GM23338 (cell line): ENCODE measurements around the gene TJP1. TPM values are rescaled to one million over a fixed set of nuclear protein-coding genes. Genes with fewer than 3 reads are reported as not detected.

ENCODE experiments used
- CREB1 ChIP-seq: fragments of 250-450 bp; sonication (Bioruptor Pico); IDR thresholded peaks from 2 replicates; pipeline ENCODE4 v1.5.0; 2020; ENCODE audit warnings: low read depth, mild to moderate bottlenecking, moderate library complexity
- ZNF114 ChIP-seq: fragments of 250-450 bp; sonication (Bioruptor Pico); IDR thresholded peaks from 2 replicates; pipeline ENCODE4 v1.5.0; 2020; ENCODE audit warnings: mild to moderate bottlenecking, moderate library complexity
- ZNF331 ChIP-seq: fragments of 250-450 bp; sonication (Bioruptor Pico); IDR thresholded peaks from 2 replicates; pipeline ENCODE4 v1.5.0; 2020; ENCODE audit warnings: low read depth, mild to moderate bottlenecking, moderate library complexity
- polyA plus RNA-seq: library from polyadenylated mRNA; unstranded; fragments of >200 nt; fragmentation: Nextera tagmentation; extraction: Ambion mirVana; gene quantifications from 2 replicates; pipeline ENCODE4 v1.2.1, GENCODE V29; 2016
- total RNA-seq: library from RNA; depleted of rRNA; stranded (reverse); fragments of >200 nt; shearing (Covaris generic); gene quantifications from 2 replicates; pipeline ENCODE4 v1.2.3, GENCODE V29; 2014
- TF ChIP-seq, protein P1 (sequence below): fragments of 250-450 bp; sonication (Bioruptor Pico); IDR thresholded peaks from 2 replicates; pipeline ENCODE4 v1.5.0; 2020; ENCODE audit warnings: mild to moderate bottlenecking, moderate library complexity
- TF ChIP-seq, protein P2 (sequence below): IDR thresholded peaks from one replicate; pipeline ENCODE4 v1.6.1; 2018; ENCODE audit warnings: antibody characterized with exemption; ENCODE audit not compliant: unreplicated experiment
- TF ChIP-seq, protein P3 (sequence below), 2 experiments: fragments of 200-600 bp in 1 of 2; sonication (generic) in 1 of 2; conservative IDR thresholded peaks; 2 replicates each; pipeline versions ENCODE4 v1.5.1 to v1.6.1; 2016 to 2017; ENCODE audit warnings: antibody characterized with exemption in 2 of 2, low read depth in 2 of 2, mild to moderate bottlenecking in 2 of 2, moderate library complexity in 1 of 2

The TJP1 gene
- total and polyA plus RNA-seq, 2 experiments from 2014 or later, result 76.2 to 116 TPM

DNA sequence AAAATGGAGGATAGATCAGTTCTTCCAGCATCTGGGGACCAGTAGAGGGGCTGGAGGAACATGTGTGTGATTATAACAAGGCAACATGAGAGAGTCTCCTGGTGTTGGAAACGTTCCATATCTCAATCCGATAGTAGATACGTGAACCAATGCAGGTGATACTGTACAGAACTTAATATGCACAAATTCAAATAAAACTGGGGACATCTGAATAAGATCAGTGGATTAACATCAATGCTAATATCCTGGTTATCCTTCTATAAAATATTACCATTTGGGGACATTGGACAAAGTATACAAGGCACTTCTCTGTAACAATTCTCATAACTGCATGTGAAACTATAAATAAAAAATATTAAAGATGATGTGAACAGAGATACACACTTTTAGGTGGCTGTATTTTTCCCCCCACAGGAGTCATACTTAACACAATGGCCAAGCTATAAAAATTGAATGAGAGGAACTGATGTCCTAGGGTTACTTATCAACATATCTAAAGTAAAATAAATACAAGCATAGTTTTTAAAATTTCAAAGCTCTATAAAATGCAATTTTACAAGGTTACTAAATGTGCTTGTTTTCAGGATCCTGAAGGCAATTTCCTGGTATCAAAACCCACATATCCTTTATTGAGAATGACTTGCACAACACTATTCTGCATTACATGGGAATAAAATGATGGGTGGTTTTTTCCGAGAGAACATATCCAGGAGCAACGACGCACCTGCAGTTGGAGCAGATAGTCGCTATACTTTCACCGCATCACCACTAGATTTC lies 31.1 kb upstream of the TJP1 start (continued):
- TF ChIP-seq, protein P1, sequence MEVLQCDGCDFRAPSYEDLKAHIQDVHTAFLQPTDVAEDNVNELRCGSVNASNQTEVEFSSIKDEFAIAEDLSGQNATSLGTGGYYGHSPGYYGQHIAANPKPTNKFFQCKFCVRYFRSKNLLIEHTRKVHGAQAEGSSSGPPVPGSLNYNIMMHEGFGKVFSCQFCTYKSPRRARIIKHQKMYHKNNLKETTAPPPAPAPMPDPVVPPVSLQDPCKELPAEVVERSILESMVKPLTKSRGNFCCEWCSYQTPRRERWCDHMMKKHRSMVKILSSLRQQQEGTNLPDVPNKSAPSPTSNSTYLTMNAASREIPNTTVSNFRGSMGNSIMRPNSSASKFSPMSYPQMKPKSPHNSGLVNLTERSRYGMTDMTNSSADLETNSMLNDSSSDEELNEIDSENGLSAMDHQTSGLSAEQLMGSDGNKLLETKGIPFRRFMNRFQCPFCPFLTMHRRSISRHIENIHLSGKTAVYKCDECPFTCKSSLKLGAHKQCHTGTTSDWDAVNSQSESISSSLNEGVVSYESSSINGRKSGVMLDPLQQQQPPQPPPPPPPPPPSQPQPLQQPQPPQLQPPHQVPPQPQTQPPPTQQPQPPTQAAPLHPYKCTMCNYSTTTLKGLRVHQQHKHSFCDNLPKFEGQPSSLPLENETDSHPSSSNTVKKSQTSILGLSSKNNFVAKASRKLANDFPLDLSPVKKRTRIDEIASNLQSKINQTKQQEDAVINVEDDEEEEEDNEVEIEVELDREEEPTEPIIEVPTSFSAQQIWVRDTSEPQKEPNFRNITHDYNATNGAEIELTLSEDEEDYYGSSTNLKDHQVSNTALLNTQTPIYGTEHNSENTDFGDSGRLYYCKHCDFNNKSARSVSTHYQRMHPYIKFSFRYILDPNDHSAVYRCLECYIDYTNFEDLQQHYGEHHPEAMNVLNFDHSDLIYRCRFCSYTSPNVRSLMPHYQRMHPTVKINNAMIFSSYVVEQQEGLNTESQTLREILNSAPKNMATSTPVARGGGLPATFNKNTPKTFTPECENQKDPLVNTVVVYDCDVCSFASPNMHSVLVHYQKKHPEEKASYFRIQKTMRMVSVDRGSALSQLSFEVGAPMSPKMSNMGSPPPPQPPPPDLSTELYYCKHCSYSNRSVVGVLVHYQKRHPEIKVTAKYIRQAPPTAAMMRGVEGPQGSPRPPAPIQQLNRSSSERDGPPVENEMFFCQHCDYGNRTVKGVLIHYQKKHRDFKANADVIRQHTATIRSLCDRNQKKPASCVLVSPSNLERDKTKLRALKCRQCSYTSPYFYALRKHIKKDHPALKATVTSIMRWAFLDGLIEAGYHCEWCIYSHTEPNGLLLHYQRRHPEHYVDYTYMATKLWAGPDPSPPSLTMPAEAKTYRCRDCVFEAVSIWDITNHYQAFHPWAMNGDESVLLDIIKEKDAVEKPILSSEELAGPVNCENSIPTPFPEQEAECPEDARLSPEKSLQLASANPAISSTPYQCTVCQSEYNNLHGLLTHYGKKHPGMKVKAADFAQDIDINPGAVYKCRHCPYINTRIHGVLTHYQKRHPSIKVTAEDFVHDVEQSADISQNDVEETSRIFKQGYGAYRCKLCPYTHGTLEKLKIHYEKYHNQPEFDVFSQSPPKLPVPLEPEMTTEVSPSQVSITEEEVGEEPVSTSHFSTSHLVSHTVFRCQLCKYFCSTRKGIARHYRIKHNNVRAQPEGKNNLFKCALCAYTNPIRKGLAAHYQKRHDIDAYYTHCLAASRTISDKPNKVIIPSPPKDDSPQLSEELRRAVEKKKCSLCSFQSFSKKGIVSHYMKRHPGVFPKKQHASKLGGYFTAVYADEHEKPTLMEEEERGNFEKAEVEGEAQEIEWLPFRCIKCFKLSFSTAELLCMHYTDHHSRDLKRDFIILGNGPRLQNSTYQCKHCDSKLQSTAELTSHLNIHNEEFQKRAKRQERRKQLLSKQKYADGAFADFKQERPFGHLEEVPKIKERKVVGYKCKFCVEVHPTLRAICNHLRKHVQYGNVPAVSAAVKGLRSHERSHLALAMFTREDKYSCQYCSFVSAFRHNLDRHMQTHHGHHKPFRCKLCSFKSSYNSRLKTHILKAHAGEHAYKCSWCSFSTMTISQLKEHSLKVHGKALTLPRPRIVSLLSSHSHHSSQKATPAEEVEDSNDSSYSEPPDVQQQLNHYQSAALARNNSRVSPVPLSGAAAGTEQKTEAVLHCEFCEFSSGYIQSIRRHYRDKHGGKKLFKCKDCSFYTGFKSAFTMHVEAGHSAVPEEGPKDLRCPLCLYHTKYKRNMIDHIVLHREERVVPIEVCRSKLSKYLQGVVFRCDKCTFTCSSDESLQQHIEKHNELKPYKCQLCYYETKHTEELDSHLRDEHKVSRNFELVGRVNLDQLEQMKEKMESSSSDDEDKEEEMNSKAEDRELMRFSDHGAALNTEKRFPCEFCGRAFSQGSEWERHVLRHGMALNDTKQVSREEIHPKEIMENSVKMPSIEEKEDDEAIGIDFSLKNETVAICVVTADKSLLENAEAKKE (CRISPR knock-in tag), result no peak
- no peak for TF ChIP-seq ZNF114 (CRISPR knock-in tag)
- TF ChIP-seq ZNF331 (CRISPR knock-in tag), result no peak
- no peak for TF ChIP-seq CREB1 (CRISPR knock-in tag)
- TF ChIP-seq, protein P2, sequence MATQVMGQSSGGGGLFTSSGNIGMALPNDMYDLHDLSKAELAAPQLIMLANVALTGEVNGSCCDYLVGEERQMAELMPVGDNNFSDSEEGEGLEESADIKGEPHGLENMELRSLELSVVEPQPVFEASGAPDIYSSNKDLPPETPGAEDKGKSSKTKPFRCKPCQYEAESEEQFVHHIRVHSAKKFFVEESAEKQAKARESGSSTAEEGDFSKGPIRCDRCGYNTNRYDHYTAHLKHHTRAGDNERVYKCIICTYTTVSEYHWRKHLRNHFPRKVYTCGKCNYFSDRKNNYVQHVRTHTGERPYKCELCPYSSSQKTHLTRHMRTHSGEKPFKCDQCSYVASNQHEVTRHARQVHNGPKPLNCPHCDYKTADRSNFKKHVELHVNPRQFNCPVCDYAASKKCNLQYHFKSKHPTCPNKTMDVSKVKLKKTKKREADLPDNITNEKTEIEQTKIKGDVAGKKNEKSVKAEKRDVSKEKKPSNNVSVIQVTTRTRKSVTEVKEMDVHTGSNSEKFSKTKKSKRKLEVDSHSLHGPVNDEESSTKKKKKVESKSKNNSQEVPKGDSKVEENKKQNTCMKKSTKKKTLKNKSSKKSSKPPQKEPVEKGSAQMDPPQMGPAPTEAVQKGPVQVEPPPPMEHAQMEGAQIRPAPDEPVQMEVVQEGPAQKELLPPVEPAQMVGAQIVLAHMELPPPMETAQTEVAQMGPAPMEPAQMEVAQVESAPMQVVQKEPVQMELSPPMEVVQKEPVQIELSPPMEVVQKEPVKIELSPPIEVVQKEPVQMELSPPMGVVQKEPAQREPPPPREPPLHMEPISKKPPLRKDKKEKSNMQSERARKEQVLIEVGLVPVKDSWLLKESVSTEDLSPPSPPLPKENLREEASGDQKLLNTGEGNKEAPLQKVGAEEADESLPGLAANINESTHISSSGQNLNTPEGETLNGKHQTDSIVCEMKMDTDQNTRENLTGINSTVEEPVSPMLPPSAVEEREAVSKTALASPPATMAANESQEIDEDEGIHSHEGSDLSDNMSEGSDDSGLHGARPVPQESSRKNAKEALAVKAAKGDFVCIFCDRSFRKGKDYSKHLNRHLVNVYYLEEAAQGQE, result no peak
- TF ChIP-seq, protein P3, sequence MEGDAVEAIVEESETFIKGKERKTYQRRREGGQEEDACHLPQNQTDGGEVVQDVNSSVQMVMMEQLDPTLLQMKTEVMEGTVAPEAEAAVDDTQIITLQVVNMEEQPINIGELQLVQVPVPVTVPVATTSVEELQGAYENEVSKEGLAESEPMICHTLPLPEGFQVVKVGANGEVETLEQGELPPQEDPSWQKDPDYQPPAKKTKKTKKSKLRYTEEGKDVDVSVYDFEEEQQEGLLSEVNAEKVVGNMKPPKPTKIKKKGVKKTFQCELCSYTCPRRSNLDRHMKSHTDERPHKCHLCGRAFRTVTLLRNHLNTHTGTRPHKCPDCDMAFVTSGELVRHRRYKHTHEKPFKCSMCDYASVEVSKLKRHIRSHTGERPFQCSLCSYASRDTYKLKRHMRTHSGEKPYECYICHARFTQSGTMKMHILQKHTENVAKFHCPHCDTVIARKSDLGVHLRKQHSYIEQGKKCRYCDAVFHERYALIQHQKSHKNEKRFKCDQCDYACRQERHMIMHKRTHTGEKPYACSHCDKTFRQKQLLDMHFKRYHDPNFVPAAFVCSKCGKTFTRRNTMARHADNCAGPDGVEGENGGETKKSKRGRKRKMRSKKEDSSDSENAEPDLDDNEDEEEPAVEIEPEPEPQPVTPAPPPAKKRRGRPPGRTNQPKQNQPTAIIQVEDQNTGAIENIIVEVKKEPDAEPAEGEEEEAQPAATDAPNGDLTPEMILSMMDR (conservative IDR thresholded peaks at IDR 0.05; ENCODE audit: low read depth in 2 of 2), result no peak
